PC-3 (cell line): ENCODE data around the gene CMTM5. TPM values are rescaled to one million over a fixed set of nuclear protein-coding genes. Genes with fewer than 3 reads are reported as not detected.

Source experiments
- ATAC-seq: fragments of 200-7000 bp; cut with Tn5 transposase; 2 replicates; pipeline ENCODE4 v1.9.1; 2020; ENCODE audit warnings: mild to moderate bottlenecking, moderate library complexity
- BruUV-seq: library from RNA; stranded (reverse); fragments of 400-500 nt; replicated peaks from 2 replicates; lab custom pipeline; 2021; lab: Mats Ljungman, UMichigan
- CTCF ChIA-PET: fragments of 300-600 bp; sonication (Branson Sonifier 250); formaldehyde crosslinking; loops from one replicate; lab custom pipeline; 2022; ENCODE audit warnings: antibody characterized with exemption; lab: Charles Lee
- POLR2A ChIA-PET: fragments of 300-600 bp; sonication (Branson Sonifier 250); formaldehyde crosslinking; loops from one replicate; lab custom pipeline; 2022; ENCODE audit warnings: antibody characterized with exemption; ENCODE audit not compliant: unreplicated experiment; lab: Charles Lee
- DNase-seq: peaks from one replicate; pipeline ENCODE4 v3.0.0-alpha.2; 2015
- H2AFZ ChIP-seq: fragments of 300-600 bp; sonication (generic); 2 replicates; pipeline ENCODE4 v1.6.0; 2016; ENCODE audit warnings: antibody characterized with exemption, low read length
- H3F3A ChIP-seq: fragments of 300-600 bp; sonication (generic); one replicate; pipeline ENCODE4 v1.6.0; 2017; ENCODE audit warnings: antibody characterized with exemption, low read length, control low read depth, mild to moderate bottlenecking; ENCODE audit not compliant: unreplicated experiment
- H3K27ac ChIP-seq: fragments of 300-600 bp; sonication (generic); 2 replicates; pipeline ENCODE4 v1.5.1; 2016; ENCODE audit warnings: mild to moderate bottlenecking, low read length
- H3K27me3 ChIP-seq: fragments of 300-600 bp; sonication (generic); 2 replicates; pipeline ENCODE4 v1.6.1; 2016; ENCODE audit warnings: low read length, mixed read lengths
- H3K36me3 ChIP-seq: fragments of 300-600 bp; sonication (generic); 2 replicates; pipeline ENCODE4 v1.6.1; 2016; ENCODE audit warnings: low read depth, mixed run types, low read length, mixed read lengths
- H3K4me1 ChIP-seq: fragments of 300-600 bp; sonication (generic); 2 replicates; pipeline ENCODE4 v1.5.1; 2016; ENCODE audit warnings: low read length; ENCODE audit not compliant: insufficient read depth
- H3K4me2 ChIP-seq: fragments of 300-600 bp; sonication (generic); 2 replicates; pipeline ENCODE4 v1.6.0; 2016; ENCODE audit warnings: low read length
- H3K4me3 ChIP-seq: fragments of 300-600 bp; sonication (generic); 2 replicates; pipeline ENCODE4 v1.5.1; 2016; ENCODE audit warnings: mild to moderate bottlenecking, low read length, mixed read lengths
- H3K79me2 ChIP-seq: fragments of 300-600 bp; sonication (generic); 2 replicates; pipeline ENCODE4 v1.6.1; 2017; ENCODE audit warnings: low read length, mixed read lengths
- H3K9ac ChIP-seq: fragments of 300-600 bp; sonication (generic); 2 replicates; pipeline ENCODE4 v1.6.0; 2016; ENCODE audit warnings: mild to moderate bottlenecking, low read length
- H3K9me2 ChIP-seq: fragments of 300-600 bp; sonication (generic); replicated peaks from 2 replicates; pipeline ENCODE4 v1.6.1; 2016; ENCODE audit warnings: mixed run types, low read length, mixed read lengths
- H3K9me3 ChIP-seq: fragments of 300-600 bp; sonication (generic); 2 replicates; pipeline ENCODE4 v1.6.1; 2016; ENCODE audit warnings: low read length, mixed read lengths
- H4K20me1 ChIP-seq: fragments of 300-600 bp; sonication (generic); 2 replicates; pipeline ENCODE4 v1.6.1; 2016; ENCODE audit warnings: low read length, mixed read lengths
- CTCF ChIP-seq: fragments of 300-600 bp; sonication (generic); conservative IDR thresholded peaks from 2 replicates; pipeline ENCODE4 v1.5.1; 2017; ENCODE audit warnings: antibody characterized with exemption, low read depth, mild to moderate bottlenecking, low read length
- EZH2 ChIP-seq: fragments of 300-600 bp; sonication (generic); IDR thresholded peaks from one replicate; pipeline ENCODE4 v1.6.1; 2017; ENCODE audit warnings: antibody characterized with exemption, mild to moderate bottlenecking, low read length; ENCODE audit not compliant: unreplicated experiment
- EZH2phosphoT487 ChIP-seq: fragments of 300-600 bp; sonication (generic); IDR thresholded peaks from 2 replicates; pipeline ENCODE4 v1.6.1; 2018; ENCODE audit warnings: mild to moderate bottlenecking, antibody characterized with exemption, low read length, borderline replicate concordance
- intact Hi-C: fragments of 100-400 bp; cut with micrococcal nuclease; formaldehyde crosslinking; loops from 2 replicates; pipeline ENCODE4 v1.9.0; 2023
- total RNA-seq: library from RNA; depleted of rRNA; stranded (reverse); fragments of >200 nt; gene quantifications from 2 replicates; pipeline ENCODE4 v1.2.3, GENCODE V29; 2014

Gene CMTM5
- total RNA-seq, 1 experiment from 2014 or later: not detected

DNA sequence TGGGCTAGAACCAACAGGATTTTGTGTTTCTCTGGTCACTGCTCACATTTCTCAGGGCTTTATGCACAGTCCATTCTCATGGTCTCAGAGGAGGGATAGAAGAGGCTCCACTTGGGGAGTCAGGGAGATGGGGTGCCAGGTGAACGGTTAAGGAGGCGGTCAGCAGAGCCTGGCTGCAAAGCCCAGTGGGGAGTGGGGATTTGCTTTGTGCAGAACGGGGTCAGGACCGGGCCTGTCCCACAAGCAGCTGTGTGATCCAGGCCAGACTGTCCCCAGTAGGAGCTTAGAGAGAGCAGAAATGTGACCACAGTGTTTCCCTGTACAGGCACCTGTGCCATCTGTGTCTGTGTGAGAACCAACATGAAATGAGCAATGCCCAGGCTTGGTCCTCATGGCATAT lies 4.1 kb downstream of the CMTM5 start:
- POLR2A ChIA-PET: no interaction called here
- CTCF ChIA-PET: no interaction called here

GRCh38 chr14:23381871-23382270 lies 5.0 kb downstream of the CMTM5 start:
- Histone ChIP-seq H3F3A (no peaks in the 10 kb centered on the region), H3K27me3 (peaks cover 41% of the 10 kb centered on the region), H4K20me1 (no peaks in the 10 kb centered on the region), H3K9me3 (no peaks in the 10 kb centered on the region), H3K79me2 (no peaks in the 10 kb centered on the region), H3K36me3 (no peaks in the 10 kb centered on the region), H2AFZ (no peak overlapping the region), H3K4me1 (no peaks in the 10 kb centered on the region), H3K27ac (no peak overlapping the region), H3K9ac (no peak overlapping the region), H3K4me3 (no peak overlapping the region), H3K4me2 (no peak overlapping the region), H3K9me2 (no peaks in the 10 kb centered on the region)
- DNase-seq: no peak
- CTCF ChIA-PET: no interaction called here
- ATAC-seq: no peak
- intact Hi-C loops: no loop called here
- BruUV-seq: no TSS peak
- TF ChIP-seq CTCF (no peak), EZH2phosphoT487 (no peak), EZH2 (no peak)
- POLR2A ChIA-PET: no interaction called here

More for the DNA sequence above, 4.1 kb downstream of the CMTM5 start:
- ATAC-seq (no peak), DNase-seq (no peak)
- Histone ChIP-seq H3K4me2 (no peak overlapping the region), H3K27ac (no peak overlapping the region), H3K79me2 (no peaks in the 10 kb centered on the region), H3K36me3 (no peaks in the 10 kb centered on the region), H3F3A (no peaks in the 10 kb centered on the region), H3K9me2 (no peaks in the 10 kb centered on the region), H4K20me1 (no peaks in the 10 kb centered on the region), H2AFZ (no peak overlapping the region), H3K27me3 (peaks cover 41% of the 10 kb centered on the region), H3K4me3 (no peak overlapping the region), H3K9ac (no peak overlapping the region), H3K9me3 (no peaks in the 10 kb centered on the region), H3K4me1 (no peaks in the 10 kb centered on the region)
- TF ChIP-seq EZH2phosphoT487 (no peak), CTCF (no peak), EZH2 (no peak)
- no TSS peak for BruUV-seq
- intact Hi-C loops: loop anchor here (1.0 kb wide), 2 partner anchors 53 to 116 kb away; no protein-coding TSS in a partner anchor

GRCh38 chr14:23382276-23382675 lies 5.4 kb downstream of the CMTM5 start:
- BruUV-seq: no TSS peak
- Histone ChIP-seq H3K27ac (no peak overlapping the region), H3K27me3 (peaks cover 45% of the 10 kb centered on the region), H4K20me1 (no peaks in the 10 kb centered on the region), H3F3A (no peaks in the 10 kb centered on the region), H3K4me3 (no peak overlapping the region), H3K4me2 (no peak overlapping the region), H3K79me2 (no peaks in the 10 kb centered on the region), H3K9me3 (no peaks in the 10 kb centered on the region), H2AFZ (no peak overlapping the region), H3K9me2 (no peaks in the 10 kb centered on the region), H3K36me3 (no peaks in the 10 kb centered on the region), H3K4me1 (no peaks in the 10 kb centered on the region), H3K9ac (no peak overlapping the region)
- intact Hi-C loops: no loop called here
- no peak for ATAC-seq
- ChIA-PET CTCF (no interaction called here), POLR2A (no interaction called here)
- no peak for DNase-seq
- no peak for TF ChIP-seq CTCF
- no peak for TF ChIP-seq EZH2
- TF ChIP-seq EZH2phosphoT487: no peak
